Endothelial cell of umbilical vein (primary cell): Measurements from ENCODE around the gene RAB31.

Source experiments
- CTCF ChIP-seq, 2 donors: IDR thresholded peaks; 1 replicate in 1 of 2; 2 replicates in 1 of 2; pipeline ENCODE4 v1.5.1; 2011; ENCODE audit warnings: low read length in 2 of 2, mild to moderate bottlenecking in 2 of 2, moderate library complexity in 2 of 2, control low read depth in 1 of 2, inconsistent platforms in 1 of 2, low read depth in 1 of 2; ENCODE audit not compliant: insufficient read depth in 1 of 2; ENCODE audit errors: extremely low read depth in 1 of 2
- EZH2 ChIP-seq: IDR thresholded peaks from 2 replicates; pipeline ENCODE4 v1.6.1; 2012; ENCODE audit warnings: borderline replicate concordance, low read depth, mild to moderate bottlenecking, moderate library complexity, low read length, inconsistent platforms; ENCODE audit not compliant: severe bottlenecking
- POLR2A ChIP-seq: IDR thresholded peaks from 2 replicates; pipeline ENCODE4 v1.6.1; 2012; ENCODE audit warnings: low read depth, mild to moderate bottlenecking, control low read depth, low read length

DNA sequence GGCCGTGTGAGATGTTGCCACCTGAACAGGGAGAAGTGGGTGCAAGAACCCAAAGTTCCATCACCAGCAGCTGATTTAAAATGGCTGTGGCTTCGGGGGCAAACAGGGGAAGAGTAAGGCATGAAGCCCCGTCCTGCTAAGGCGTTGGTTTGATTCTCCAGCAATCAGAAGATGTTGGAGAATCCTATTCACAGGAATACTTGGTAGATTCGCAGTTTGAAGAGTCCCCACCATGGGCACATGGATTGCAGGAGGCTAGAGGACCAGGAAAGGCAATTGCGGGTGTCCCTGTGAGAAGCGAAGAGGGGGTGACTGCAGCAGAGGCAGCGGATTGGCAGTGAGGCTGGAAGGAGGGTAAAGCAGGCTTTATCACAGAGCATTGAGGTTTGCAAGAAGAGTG is 131.1 kb downstream of the RAB31 start:
- TF ChIP-seq CTCF (IDR thresholded peaks at IDR 0.05; ENCODE audit: extremely low read depth in 1 of 2, insufficient read depth in 1 of 2, low read depth in 1 of 2, low read length in 2 of 2): no peak
- no peak for TF ChIP-seq EZH2
- TF ChIP-seq POLR2A: no peak
